ENCODE results near the gene MB. TPM values are rescaled to one million over a fixed set of nuclear protein-coding genes. Genes with fewer than 3 reads are reported as not detected.

MB gene
- polyA plus RNA-seq, 1 donor from 2014 or later = 0.51 TPM

DNA sequence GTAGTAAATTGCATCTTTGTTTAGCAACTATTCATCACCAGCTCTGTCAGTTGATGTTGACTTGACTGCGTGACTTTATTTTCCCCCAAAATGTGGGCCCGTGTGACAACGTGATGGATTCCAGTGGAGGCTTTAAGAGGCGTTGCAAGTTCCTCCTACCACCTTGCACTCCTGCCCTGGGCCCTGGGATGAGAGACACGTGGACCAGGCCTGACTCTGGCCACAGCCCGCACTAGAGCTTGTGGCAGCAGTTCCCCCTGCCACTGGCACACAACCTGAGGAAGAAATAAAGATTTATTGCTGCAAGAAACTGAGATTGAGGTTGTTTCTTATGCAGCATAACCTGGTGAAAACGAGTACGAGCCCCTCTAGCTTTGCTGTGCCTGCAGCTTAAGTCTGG lies 44.6 kb downstream of the MB start:
- no peaks in the 10 kb centered on the region for H3K9me2 ChIP-seq (ENCODE audit: insufficient read depth, low read length)
- H2AFZ ChIP-seq (ENCODE audit: low read depth, low read length) = no peak overlapping the region
- no peaks in the 10 kb centered on the region for H3K79me2 ChIP-seq (replicated peaks; ENCODE audit: insufficient read depth, low read length)
- no peaks in the 10 kb centered on the region for H3K9me3 ChIP-seq (ENCODE audit: low read length)
- H3K27ac ChIP-seq (ENCODE audit: low read length) = no peak overlapping the region
- no peak overlapping the region for H3K4me3 ChIP-seq (ENCODE audit: low read length)
- H3K4me2 ChIP-seq (ENCODE audit: low read length) = no peak overlapping the region
- H3K36me3 ChIP-seq (ENCODE audit: insufficient read depth, low read length) = no peaks in the 10 kb centered on the region
- no peaks in the 10 kb centered on the region for H4K20me1 ChIP-seq (ENCODE audit: insufficient read depth)
- no peaks in the 10 kb centered on the region for H3F3A ChIP-seq (ENCODE audit: insufficient read depth, low read length, poor library complexity, severe bottlenecking)
- H3K27me3 ChIP-seq (ENCODE audit: insufficient read depth, low read depth, low read length) = no peaks in the 10 kb centered on the region
- TF ChIP-seq, protein P1, sequence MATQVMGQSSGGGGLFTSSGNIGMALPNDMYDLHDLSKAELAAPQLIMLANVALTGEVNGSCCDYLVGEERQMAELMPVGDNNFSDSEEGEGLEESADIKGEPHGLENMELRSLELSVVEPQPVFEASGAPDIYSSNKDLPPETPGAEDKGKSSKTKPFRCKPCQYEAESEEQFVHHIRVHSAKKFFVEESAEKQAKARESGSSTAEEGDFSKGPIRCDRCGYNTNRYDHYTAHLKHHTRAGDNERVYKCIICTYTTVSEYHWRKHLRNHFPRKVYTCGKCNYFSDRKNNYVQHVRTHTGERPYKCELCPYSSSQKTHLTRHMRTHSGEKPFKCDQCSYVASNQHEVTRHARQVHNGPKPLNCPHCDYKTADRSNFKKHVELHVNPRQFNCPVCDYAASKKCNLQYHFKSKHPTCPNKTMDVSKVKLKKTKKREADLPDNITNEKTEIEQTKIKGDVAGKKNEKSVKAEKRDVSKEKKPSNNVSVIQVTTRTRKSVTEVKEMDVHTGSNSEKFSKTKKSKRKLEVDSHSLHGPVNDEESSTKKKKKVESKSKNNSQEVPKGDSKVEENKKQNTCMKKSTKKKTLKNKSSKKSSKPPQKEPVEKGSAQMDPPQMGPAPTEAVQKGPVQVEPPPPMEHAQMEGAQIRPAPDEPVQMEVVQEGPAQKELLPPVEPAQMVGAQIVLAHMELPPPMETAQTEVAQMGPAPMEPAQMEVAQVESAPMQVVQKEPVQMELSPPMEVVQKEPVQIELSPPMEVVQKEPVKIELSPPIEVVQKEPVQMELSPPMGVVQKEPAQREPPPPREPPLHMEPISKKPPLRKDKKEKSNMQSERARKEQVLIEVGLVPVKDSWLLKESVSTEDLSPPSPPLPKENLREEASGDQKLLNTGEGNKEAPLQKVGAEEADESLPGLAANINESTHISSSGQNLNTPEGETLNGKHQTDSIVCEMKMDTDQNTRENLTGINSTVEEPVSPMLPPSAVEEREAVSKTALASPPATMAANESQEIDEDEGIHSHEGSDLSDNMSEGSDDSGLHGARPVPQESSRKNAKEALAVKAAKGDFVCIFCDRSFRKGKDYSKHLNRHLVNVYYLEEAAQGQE (IDR thresholded peaks at IDR 0.05; ENCODE audit: borderline replicate concordance) = no peak
- TF ChIP-seq SMC3 (conservative IDR thresholded peaks at IDR 0.05; ENCODE audit: poor library complexity) = no peak
- TF ChIP-seq POLR2AphosphoS5 (IDR thresholded peaks at IDR 0.05) = no peak
- no peak for TF ChIP-seq EP300 (conservative IDR thresholded peaks at IDR 0.05; ENCODE audit: poor library complexity, severe bottlenecking)
- TF ChIP-seq RAD21 (conservative IDR thresholded peaks at IDR 0.05) = no peak
- TF ChIP-seq TAF1 (IDR thresholded peaks at IDR 0.05; ENCODE audit: low read depth) = no peak
- TF ChIP-seq, protein P2, sequence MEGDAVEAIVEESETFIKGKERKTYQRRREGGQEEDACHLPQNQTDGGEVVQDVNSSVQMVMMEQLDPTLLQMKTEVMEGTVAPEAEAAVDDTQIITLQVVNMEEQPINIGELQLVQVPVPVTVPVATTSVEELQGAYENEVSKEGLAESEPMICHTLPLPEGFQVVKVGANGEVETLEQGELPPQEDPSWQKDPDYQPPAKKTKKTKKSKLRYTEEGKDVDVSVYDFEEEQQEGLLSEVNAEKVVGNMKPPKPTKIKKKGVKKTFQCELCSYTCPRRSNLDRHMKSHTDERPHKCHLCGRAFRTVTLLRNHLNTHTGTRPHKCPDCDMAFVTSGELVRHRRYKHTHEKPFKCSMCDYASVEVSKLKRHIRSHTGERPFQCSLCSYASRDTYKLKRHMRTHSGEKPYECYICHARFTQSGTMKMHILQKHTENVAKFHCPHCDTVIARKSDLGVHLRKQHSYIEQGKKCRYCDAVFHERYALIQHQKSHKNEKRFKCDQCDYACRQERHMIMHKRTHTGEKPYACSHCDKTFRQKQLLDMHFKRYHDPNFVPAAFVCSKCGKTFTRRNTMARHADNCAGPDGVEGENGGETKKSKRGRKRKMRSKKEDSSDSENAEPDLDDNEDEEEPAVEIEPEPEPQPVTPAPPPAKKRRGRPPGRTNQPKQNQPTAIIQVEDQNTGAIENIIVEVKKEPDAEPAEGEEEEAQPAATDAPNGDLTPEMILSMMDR (IDR thresholded peaks at IDR 0.05; ENCODE audit: poor library complexity, severe bottlenecking) = no peak
- TF ChIP-seq MXI1 (conservative IDR thresholded peaks at IDR 0.05; ENCODE audit: poor library complexity, severe bottlenecking) = no peak
- no peak for TF ChIP-seq EZH2 (IDR thresholded peaks at IDR 0.05; ENCODE audit: borderline replicate concordance, insufficient read depth, low read length, poor library complexity, severe bottlenecking)
- no peak overlapping the region for H3K9ac ChIP-seq (ENCODE audit: low read length)

DNA sequence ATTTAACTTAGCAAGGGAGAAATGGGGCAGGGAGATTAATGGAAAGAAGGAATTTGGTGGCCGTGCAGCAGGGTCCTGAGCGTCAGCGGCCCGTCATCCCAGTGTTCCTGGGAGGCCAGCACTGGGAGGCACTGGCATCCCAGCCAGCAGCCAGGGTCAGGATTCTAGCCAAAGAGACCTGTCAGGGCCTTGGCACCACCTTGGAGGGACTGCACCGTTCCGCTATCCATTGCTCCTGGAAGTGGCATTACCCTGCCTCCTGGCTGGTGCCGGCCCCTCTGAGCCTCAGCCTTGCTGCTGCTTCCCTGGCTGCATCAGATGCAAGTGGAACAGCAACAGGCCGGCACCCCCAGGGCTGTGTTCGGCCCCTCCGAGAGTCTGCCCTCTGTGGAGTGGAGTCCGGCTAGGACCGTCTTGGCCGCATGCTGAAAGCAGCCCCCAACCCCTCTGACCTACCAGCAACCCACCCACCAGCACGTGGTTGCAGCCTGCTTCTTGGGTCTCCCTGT lies 46.4 kb downstream of the MB start:
- no peak overlapping the region for H2AFZ ChIP-seq (ENCODE audit: low read depth, low read length)
- no peaks in the 10 kb centered on the region for H3F3A ChIP-seq (ENCODE audit: insufficient read depth, low read length, poor library complexity, severe bottlenecking)
- no peak overlapping the region for H3K27ac ChIP-seq (ENCODE audit: low read length)
- no peak overlapping the region for H3K4me3 ChIP-seq (ENCODE audit: low read length)
- no peaks in the 10 kb centered on the region for H3K9me2 ChIP-seq (ENCODE audit: insufficient read depth, low read length)
- H3K79me2 ChIP-seq (replicated peaks; ENCODE audit: insufficient read depth, low read length) = no peaks in the 10 kb centered on the region
- H3K36me3 ChIP-seq (ENCODE audit: insufficient read depth, low read length) = no peaks in the 10 kb centered on the region
- H3K4me2 ChIP-seq (ENCODE audit: low read length) = no peak overlapping the region
- H3K27me3 ChIP-seq (ENCODE audit: insufficient read depth, low read depth, low read length) = no peaks in the 10 kb centered on the region
- TF ChIP-seq EP300 (conservative IDR thresholded peaks at IDR 0.05; ENCODE audit: poor library complexity, severe bottlenecking) (no peak), POLR2AphosphoS5 (IDR thresholded peaks at IDR 0.05) (no peak), SMC3 (conservative IDR thresholded peaks at IDR 0.05; ENCODE audit: poor library complexity) (no peak), MXI1 (conservative IDR thresholded peaks at IDR 0.05; ENCODE audit: poor library complexity, severe bottlenecking) (no peak), EZH2 (IDR thresholded peaks at IDR 0.05; ENCODE audit: borderline replicate concordance, insufficient read depth, low read length, poor library complexity, severe bottlenecking) (no peak), RAD21 (conservative IDR thresholded peaks at IDR 0.05) (no peak), TAF1 (IDR thresholded peaks at IDR 0.05; ENCODE audit: low read depth) (no peak)
- TF ChIP-seq, protein P1 (IDR thresholded peaks at IDR 0.05; ENCODE audit: borderline replicate concordance) = no peak
- TF ChIP-seq, protein P2 (IDR thresholded peaks at IDR 0.05; ENCODE audit: poor library complexity, severe bottlenecking) = no peak
- no peaks in the 10 kb centered on the region for H3K9me3 ChIP-seq (ENCODE audit: low read length)
- no peaks in the 10 kb centered on the region for H4K20me1 ChIP-seq (ENCODE audit: insufficient read depth)
- H3K9ac ChIP-seq (ENCODE audit: low read length) = no peak overlapping the region

Measured in neural cell (in vitro differentiated cells).